ENCODE measurements around the gene ACSM6.
"Not testable (repeated sequence)": the region's sequence is repeated elsewhere in the genome, so short reads cannot be mapped to it uniquely, and the experiment has no call there.

Gene ACSM6, protein sequence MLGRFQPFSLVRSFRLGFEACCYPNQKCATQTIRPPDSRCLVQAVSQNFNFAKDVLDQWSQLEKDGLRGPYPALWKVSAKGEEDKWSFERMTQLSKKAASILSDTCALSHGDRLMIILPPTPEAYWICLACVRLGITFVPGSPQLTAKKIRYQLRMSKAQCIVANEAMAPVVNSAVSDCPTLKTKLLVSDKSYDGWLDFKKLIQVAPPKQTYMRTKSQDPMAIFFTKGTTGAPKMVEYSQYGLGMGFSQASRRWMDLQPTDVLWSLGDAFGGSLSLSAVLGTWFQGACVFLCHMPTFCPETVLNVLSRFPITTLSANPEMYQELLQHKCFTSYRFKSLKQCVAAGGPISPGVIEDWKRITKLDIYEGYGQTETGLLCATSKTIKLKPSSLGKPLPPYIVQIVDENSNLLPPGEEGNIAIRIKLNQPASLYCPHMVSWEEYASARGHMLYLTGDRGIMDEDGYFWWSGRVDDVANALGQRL

DNA sequence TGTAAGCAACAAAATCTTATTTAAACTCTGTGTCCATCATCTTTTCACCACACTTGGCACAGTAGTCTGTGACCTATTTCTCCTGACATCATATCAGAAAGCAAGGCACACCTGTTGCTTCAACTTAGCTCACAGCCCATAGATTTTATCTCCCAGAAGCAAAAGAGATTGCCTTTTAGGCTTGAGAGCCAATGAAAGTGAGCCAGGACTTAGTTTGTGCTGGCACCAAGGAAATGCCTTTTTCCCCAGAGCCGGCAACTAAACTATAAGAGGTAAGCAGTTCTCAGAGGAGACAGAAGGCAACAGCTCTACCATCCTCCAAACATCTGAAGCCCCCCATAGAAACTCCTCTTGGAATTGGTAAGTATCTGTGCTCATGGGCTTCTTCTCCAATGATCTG lies at the start of gene ACSM6:
Gene ACSM6, plus strand, starts transcription at position 295 of the 400 bp plus-strand sequence. CDS start 248 bp downstream, outside the sequence.
- DNase-seq (ENCODE audit: low read depth): no peak

DNA sequence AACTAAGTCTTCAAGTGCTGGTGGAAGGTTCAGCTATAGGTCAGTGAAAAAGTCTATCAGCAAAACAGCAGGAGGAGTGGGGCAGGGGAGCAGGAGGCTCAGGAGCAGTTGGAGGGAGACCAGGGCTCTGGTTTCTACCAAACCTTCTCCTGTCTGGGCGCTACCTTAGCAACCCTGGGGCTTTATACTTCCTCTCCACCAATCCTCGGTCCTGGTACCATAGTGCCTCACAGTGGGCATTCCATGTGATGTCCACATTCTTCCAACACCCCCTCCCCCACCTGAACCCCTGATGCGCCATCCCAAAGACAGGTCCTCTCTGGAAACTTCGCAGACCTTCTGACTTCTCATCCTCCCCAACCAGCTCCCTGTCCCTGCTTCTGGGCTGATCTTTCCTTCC lies 25.3 kb upstream of the ACSM6 start:
- DNase-seq (ENCODE audit: low read depth): no peak

DNA sequence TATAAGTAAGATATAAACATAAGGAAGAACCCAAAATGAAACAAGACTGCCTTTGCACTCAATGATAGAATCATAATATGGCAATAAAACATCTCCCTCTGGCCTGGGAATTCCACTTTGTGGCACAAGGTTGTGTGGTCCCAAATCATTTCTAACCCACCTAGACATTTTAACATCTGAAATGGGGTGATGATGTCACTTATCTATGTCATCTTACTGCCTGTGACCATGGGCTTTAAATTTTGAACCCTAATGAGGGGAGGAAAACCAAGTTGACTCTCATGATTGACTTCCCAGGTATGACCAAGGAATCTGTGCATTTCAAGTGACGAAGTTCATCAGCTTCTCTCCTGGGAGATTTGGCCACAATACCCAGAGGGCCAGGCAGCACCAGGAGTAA lies 24.5 kb upstream of the ACSM6 start:
- DNase-seq (ENCODE audit: low read depth): no peak

DNA sequence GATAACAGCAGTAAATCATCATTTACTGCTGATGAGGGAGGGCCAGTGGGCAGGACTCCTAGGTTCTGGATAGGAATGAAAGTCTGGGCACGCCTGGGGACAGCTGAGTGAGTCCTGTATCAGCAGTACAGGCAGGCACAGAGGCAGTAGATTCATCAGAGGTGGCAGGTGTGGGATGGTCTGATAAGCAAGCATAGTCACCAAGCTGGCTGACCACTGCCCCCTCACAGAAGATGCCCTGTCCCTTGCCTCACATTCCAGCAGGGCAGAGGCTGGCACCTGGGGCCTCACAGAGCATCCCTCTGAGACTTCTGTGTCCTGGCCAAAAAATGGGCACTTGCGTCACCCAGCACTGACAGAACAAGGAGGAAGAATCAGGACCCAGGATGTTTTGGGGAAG lies 23.2 kb upstream of the ACSM6 start:
- DNase-seq (ENCODE audit: low read depth): no peak

DNA sequence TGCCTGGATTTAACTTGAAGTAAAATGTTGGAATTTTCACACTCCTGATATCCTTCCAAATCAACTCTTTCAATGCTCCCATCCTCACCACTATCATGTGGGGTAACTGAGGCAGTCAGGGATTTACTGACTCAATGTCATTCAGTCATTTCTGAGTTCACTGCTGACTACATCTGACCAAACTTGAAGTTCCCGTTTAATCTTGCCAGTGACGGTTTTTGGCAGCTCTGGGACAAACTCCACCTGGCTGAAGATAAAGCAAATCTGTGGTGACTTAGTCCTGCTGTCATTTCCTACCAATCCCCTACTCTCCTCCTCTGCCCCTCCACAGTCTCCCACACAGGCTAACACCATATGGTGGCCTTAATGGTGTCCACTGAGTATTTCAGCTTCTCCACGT lies 22.7 kb upstream of the ACSM6 start:
- DNase-seq (ENCODE audit: low read depth): no peak

DNA sequence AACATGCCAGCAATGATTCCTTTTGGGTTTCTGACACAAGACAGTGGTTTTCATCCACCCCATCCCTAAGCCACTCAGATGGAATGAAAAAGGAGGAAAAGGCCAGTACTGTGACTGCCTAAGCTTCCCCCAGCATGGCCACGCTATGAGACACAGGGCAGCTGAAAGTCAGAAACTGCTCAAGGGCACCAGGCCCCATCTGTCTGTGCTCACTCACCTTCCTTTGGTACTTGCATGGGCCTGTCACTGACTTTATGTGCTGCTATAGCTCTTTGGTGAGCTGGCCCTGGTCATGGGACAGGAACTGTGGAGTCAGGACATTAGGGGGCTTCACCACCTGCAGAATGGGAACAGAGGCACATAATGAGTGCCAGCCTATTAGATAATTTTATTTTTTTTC lies 21.2 kb upstream of the ACSM6 start:
- no peak for DNase-seq (ENCODE audit: low read depth)

DNA sequence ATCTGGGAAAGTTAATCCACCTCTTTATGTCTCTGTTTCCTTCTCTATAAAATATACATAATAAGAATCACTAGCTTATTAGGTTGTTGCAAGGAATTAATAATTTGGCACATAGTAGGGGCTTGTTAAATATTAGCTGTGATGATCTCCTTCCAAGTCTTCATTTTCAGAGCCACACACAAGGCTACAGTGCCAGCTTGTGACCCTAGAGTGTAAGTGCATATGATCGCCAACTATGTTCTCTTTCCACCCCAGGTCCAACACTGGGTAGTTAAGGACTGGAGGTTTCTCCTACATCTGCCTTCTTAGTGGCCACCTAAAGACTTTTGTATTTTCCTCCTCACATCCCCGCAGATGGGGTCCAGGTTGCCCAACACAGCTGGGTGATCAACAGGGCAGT lies 17.9 kb upstream of the ACSM6 start:
- no peak for DNase-seq (ENCODE audit: low read depth)

DNA sequence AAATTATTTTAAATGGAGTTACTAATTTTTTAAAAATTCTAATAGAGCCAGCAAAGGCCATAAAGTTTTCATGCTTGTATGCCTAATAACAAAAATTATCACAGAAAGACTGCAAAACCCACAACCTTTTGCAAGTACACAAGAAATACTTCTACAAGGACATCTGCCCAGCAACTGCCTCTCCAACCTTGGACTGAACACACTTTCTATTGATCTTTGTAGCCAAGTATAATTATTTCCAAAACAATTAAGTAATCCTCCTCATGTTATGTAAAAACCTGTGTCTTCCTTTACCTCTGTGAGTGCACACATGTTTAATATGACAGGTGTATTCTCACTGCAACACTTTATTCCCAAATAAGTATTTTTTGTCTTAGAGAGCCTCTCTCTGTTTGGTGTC lies 16.6 kb upstream of the ACSM6 start:
- DNase-seq (ENCODE audit: low read depth): no peak

DNA sequence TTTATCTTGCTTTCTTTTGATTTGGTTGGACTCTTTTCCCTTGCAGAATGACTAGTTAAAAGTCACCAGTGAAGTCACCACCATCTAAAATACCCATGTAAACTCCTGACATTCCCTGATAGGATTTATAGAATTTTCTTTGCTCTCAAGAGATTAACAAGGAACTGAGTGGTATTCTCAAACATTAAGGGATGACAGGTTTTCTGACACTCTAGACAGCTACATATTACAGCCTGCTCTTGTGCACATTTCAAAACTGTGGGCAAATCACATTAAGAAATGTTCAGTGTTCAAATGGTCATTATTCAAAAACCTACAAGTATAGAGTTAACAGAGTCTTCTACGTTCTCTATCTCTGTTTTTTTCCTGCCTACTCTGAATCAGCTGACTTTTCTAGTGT lies 15.8 kb upstream of the ACSM6 start:
- no peak for DNase-seq (ENCODE audit: low read depth)

DNA sequence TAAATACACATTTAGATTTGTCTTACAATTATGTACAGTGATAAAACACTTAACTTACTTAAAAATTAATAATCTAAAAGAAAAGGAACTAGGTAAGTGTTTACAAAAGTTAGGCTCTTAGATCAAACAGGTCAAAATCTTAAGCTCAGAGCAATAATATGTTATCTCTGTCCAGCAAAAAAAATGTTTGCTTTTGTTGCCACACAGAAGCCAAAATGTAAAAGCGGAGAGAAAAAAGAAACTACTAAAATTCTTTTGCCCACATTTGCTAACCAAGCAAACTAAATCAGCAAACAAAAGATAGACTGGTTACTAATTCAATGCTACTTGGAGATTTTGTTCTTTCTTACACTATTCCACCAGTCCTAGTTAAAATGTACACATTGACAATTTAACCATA lies 15.2 kb upstream of the ACSM6 start:
- DNase-seq (ENCODE audit: low read depth): no peak

DNA sequence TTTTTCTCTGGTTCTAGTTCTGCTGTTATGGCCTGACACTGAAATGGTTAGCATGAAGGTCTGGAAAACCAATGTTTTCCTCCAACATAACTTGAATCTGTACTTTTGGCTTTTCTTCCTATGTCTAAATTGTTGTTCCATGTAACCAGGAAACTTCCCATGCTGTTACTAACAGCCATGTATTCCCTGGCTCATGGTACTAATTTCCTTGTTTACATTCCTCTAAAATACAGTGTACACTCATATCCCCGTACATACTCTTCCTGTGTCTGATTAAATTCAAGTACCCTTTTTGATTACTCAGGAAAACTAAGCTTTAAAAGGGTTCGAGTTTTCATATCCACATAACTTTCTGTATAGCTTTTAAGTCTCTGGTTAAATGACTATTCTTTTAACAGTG lies 12.3 kb upstream of the ACSM6 start:
- DNase-seq (ENCODE audit: low read depth): peak; percentile 53

DNA sequence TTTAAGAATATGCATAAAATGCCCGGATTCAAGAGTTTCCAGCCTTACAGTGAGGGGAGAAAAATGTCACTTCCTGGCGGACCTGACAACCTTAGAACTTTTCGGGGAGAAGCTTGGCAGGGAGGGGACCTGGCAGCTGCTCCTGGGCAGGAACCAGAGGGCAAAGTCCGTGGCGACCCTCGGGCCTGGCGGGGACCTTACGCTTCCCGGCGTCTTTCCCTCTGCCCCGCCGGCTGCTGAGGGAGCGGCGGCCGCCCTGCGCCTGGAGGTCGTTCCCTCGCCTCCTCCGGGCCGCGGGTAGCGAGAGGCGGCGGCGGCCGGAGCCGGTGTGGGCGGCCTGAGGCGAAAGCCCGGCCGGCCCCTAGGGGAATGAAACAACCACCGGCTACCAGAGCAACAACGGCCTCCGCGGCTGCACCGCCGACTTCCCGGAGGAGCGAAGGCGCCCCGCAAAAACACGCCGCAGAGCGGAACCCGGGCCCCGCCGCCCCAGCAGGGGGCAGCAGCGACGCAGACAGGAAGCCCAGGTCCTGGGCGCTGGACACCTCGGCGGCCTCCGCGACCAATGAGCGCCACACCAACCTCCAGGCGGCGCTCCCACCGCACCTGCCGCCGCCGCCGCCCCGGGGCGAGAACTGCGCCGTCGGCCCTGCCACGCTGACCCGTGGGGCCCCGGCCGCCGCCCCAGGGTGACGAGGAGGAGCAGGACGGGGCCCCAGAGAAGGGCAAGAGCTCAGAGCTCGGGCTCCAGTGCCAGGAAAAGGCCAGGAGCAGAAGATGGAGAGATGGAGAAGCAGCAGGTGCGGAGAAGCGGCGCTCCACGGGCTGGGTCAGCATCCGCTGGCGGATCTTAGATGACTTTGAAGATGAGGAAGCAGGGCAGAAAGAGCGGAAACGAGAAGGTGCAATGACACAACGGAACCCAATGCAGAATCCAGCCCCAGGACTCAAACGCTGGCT lies 10.5 kb upstream of the ACSM6 start:
- DNase-seq (ENCODE audit: low read depth): peak; percentile 79

DNA sequence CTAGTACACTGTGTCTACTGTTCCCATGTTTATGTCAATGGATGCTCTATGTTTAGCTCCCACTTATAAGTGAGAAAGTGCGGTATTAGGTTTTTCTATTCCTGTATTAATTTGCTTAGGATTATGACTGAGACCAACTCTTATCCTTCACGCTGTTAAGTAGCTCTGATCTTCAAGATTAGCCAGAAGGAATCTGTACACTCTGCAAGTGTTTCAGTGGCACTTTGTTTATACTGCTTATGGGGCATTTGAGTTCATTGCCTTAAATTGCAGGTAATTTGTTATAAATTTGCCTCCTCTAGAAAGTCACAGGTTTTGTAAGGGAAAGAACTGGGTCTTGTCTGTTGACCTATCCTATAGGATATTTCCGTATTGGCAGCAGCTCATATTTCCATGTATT lies 6.4 kb upstream of the ACSM6 start:
- no peak for DNase-seq (ENCODE audit: low read depth)

DNA sequence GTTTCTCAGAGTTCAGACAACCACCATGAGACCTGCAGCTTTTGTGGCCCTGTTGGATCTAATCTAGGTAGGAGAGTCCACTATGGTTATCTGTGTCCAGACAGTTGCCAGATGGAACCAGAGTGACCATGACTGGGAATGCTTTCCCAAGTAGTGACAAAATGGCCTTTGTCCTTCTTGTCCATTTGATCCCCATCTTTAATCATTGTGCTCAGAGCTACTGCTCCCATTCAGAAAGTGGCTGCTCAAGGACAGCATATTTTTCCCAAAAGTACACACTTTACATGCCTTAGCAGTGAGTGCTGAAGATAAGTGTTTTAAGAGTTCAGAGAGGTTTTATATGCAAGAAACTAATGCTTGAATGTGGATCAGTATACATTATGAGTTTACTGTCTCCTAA lies 5.4 kb upstream of the ACSM6 start:
- no peak for DNase-seq (ENCODE audit: low read depth)

DNA sequence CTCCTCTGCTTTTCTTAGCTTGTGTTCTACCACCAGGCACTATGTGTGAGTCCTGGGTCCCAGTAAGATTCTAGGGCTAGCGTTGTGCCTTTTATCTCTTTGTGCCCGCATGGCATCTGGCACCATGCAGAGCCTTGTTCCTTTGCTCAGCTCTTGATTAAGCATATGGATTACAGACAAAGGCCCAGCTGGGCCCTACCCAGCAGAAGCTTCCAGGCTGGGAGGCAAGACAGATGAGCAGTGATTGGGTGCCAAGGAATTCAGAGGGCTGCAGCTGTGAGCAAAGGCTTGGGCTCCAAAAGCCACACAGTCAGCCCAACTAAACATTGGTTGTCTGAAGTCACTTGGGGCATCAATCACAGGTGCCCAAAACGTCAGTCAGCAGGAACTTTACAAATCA lies 2.0 kb downstream of the ACSM6 start:
- no peak for DNase-seq (ENCODE audit: low read depth)

DNA sequence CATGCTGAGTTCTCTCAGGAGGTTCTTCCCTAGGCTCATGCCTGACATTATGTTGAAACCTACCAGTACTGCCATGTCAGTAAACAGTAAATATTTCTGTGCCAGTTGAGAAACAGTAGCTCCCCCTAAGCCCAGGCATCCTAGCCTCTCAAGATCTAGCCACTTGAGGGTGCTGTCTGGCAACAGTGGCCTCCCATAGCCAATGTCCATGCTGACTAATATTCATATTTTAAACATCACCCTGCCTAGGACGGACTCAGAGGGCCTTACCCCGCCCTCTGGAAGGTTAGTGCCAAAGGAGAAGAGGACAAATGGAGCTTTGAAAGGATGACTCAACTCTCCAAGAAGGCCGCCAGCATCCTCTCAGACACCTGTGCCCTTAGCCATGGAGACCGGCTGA lies 7.7 kb downstream of the ACSM6 start:
- peak; percentile 89 for DNase-seq (ENCODE audit: low read depth)

DNA sequence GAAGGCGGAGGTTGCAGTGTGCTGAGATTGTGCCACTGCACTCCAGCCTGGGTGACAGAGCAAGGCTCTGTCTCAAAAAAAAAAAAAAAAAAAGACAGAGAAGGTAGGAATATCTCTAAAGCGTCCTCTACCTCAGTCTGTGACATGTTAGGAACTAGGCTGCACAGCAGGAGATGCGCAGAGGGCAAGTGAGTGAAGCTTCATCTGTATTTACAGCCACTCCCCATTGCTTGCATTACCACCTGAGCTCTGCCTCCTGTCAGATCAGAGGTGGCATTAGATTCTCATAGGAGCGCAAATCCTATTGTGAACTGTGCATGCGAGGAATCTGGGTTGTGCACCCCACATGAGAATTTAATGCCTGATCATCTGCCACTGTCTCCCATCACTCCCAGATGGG lies 8.8 kb downstream of the ACSM6 start:
- DNase-seq (ENCODE audit: low read depth): not testable (repeated sequence)

DNA sequence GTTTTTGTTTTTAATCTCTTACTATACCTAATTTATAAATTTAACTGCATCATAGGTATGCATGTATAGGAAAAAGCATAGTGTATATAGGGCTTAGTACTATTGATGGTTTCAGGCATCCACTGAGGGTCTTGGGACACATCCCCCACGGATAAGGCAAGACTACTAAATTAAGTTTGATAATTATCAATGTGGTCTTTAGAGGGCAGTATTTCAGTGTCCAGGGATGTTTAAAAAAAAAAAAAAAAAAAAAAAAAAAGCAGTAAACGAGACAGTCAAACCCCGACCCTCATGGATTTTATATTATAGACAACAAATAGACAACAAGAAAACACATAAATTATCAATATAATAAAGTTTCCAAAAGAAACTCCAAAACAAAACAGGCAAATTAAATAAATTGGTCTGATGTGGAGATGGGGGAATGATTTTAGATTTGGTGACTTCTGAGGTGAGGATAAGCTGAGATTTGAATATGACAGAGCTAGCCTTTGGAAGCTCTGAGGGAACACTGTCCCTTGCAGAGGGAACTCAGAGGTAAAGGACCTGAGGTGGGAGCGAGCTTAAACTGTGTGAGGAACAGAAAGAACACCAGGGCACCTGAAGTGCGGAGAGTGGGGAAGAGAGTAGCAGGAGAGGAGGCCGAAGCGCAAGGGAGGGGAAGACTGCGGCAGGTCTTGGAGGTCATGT lies 14.8 kb downstream of the ACSM6 start:
- DNase-seq (ENCODE audit: low read depth): peak; percentile 69

DNA sequence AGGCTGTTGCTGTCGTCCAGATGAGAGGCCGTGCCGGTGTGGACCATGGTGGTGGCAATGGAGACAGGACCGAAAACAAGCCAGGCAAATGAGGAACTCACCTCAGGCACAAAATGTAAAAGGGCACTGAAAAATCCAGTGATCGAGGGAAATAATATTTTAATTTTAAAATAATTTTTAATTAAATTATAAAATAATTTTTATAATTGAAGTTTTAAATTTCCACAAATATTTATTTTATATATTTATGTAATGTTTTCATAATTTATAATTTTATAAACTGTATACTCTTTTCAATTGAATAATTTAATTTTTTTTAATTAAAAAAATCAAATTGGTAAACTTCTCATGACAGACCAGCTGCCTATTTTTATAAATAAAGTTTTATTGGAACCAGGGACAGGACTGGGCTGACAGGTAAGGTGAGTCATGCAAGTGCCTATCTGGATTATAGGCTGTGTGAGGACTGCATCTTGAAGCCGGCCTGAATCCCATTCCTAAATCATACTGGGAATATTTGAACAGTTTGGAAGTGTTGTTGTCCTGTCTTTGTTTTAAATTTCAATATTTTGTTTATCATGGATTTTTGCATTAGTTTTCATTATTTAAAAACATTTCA lies 15.6 kb downstream of the ACSM6 start:
- no peak for DNase-seq (ENCODE audit: low read depth)

DNA sequence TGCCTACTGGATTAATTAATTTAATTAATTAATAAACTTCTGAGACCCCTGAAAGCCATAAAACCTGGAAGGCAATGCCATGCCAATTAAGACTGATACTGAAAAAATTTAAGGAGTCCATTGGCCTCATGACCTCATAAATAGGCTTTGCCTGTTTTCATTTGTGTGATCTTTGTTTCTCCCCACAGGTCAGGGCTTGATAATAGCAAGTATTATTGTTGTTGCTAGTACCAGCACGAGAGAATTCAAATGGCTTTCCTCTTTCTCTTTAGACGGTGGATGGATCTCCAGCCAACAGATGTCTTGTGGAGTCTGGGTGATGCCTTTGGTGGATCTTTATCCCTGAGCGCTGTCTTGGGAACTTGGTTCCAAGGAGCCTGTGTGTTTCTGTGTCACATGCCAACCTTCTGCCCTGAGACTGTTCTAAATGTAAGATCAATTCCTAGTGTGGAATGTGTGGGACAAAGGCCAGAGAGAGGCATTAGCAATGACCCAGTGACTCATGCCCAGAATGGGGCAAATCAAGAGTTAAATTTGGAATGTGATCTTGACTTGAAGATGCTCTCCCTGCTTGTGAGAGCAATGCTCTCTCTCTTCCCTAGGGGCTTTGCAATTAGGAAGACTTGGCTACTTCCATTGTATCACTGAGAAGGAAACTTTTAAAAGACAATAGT lies 17.7 kb downstream of the ACSM6 start:
- DNase-seq (ENCODE audit: low read depth): peak; percentile 48

DNA sequence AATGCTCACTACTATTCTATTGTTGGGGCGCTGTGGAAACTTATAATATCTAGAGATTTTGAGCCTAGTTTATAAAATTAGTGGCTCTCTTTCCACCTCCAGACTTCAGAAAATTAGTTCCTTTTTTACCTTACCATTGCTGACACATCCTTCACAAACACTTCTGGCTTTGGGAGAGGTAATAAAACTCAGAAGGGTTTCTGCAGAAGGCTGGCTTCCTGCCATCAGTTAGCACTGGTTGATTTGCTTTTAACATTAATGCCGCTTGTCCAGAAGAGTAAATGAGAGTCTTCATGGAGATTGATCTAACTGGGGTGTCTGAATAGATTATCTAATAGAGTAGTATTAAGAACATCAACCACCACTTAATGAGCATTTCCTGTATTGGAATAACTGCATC lies 20.3 kb downstream of the ACSM6 start:
- DNase-seq (ENCODE audit: low read depth): peak; percentile 20
